ENCODE data around the gene RIPK3.

DNA sequence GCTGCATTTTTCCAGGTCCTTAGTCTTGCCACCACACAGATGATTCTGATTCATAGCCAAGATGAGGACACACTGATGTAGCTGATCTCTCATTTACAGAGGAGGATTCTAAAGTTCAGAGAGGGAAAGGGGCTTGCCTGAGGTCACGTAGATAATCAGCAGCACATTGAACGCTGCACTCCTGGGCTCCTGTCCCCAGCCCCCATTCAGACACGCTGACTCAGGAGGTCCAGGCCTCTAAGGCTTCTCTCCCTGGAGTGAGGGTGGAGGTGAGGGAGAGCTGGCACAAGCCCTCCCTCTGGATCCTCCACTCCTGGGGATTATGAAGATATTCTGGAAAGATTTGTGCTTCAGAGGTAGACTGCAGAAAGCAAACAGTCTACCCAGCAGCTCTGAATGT lies 38.5 kb upstream of the RIPK3 start:
- TF ChIP-seq, protein P1, sequence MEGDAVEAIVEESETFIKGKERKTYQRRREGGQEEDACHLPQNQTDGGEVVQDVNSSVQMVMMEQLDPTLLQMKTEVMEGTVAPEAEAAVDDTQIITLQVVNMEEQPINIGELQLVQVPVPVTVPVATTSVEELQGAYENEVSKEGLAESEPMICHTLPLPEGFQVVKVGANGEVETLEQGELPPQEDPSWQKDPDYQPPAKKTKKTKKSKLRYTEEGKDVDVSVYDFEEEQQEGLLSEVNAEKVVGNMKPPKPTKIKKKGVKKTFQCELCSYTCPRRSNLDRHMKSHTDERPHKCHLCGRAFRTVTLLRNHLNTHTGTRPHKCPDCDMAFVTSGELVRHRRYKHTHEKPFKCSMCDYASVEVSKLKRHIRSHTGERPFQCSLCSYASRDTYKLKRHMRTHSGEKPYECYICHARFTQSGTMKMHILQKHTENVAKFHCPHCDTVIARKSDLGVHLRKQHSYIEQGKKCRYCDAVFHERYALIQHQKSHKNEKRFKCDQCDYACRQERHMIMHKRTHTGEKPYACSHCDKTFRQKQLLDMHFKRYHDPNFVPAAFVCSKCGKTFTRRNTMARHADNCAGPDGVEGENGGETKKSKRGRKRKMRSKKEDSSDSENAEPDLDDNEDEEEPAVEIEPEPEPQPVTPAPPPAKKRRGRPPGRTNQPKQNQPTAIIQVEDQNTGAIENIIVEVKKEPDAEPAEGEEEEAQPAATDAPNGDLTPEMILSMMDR (IDR thresholded peaks at IDR 0.05) = no peak
- TF ChIP-seq POLR2AphosphoS5 (IDR thresholded peaks at IDR 0.05) = no peak
